WTC11 (cell line): ENCODE measurements around the gene LARP4B.

Experiments
- GABPB1 ChIP-seq: sonication (generic); formaldehyde crosslinking; IDR thresholded peaks from 2 replicates; pipeline ENCODE4 v1.8.1; 2023; ENCODE audit warnings: mild to moderate bottlenecking, missing genetic modification reagents
- JUN ChIP-seq: sonication (generic); formaldehyde crosslinking; IDR thresholded peaks from 2 replicates; pipeline ENCODE4 v1.8.0; 2023; ENCODE audit warnings: mild to moderate bottlenecking, missing genetic modification reagents
- TEAD4 ChIP-seq: sonication (generic); formaldehyde crosslinking; IDR thresholded peaks from 2 replicates; pipeline ENCODE4 v1.8.0; 2022; ENCODE audit warnings: mild to moderate bottlenecking, missing genetic modification reagents
- TF ChIP-seq, protein P1 (sequence below): sonication (generic); formaldehyde crosslinking; IDR thresholded peaks from 2 replicates; pipeline ENCODE4 v1.8.0; 2022; ENCODE audit warnings: mild to moderate bottlenecking, missing genetic modification reagents
- TF ChIP-seq, protein P2 (sequence below): fragments of 200-600 bp; IDR thresholded peaks from 2 replicates; pipeline ENCODE4 v1.8.0; 2022; ENCODE audit warnings: antibody characterized with exemption
- TF ChIP-seq, protein P3 (sequence below): sonication (generic); formaldehyde crosslinking; IDR thresholded peaks from 2 replicates; pipeline ENCODE4 v1.8.1; 2023; ENCODE audit warnings: mild to moderate bottlenecking, moderate library complexity, missing genetic modification reagents

DNA sequence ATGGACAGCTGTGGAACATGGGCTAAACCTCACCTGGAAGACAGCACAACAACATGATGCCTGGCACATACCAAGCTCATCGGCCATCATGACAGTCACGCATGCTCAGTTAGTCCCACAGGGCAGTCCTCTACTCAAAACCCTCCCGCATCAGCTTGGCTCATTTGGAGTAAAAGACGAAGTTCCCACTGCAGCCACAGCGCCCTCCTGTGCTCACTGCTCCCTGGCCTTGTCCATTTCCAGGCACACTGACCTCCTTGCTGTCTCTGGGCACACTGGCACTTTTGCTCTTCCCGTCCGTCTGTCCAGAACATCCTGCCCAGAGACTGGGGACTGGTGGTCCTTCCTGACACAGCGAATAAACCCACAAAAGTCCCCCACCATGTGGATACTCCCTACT lies 66.2 kb downstream of the LARP4B start:
- TF ChIP-seq, protein P1, sequence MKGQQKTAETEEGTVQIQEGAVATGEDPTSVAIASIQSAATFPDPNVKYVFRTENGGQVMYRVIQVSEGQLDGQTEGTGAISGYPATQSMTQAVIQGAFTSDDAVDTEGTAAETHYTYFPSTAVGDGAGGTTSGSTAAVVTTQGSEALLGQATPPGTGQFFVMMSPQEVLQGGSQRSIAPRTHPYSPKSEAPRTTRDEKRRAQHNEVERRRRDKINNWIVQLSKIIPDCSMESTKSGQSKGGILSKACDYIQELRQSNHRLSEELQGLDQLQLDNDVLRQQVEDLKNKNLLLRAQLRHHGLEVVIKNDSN: no peak
- TF ChIP-seq, protein P2, sequence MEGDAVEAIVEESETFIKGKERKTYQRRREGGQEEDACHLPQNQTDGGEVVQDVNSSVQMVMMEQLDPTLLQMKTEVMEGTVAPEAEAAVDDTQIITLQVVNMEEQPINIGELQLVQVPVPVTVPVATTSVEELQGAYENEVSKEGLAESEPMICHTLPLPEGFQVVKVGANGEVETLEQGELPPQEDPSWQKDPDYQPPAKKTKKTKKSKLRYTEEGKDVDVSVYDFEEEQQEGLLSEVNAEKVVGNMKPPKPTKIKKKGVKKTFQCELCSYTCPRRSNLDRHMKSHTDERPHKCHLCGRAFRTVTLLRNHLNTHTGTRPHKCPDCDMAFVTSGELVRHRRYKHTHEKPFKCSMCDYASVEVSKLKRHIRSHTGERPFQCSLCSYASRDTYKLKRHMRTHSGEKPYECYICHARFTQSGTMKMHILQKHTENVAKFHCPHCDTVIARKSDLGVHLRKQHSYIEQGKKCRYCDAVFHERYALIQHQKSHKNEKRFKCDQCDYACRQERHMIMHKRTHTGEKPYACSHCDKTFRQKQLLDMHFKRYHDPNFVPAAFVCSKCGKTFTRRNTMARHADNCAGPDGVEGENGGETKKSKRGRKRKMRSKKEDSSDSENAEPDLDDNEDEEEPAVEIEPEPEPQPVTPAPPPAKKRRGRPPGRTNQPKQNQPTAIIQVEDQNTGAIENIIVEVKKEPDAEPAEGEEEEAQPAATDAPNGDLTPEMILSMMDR: no peak
- TF ChIP-seq GABPB1 (CRISPR knock-in tag) (no peak), TEAD4 (CRISPR knock-in tag) (no peak), JUN (no peak)
- TF ChIP-seq, protein P3, sequence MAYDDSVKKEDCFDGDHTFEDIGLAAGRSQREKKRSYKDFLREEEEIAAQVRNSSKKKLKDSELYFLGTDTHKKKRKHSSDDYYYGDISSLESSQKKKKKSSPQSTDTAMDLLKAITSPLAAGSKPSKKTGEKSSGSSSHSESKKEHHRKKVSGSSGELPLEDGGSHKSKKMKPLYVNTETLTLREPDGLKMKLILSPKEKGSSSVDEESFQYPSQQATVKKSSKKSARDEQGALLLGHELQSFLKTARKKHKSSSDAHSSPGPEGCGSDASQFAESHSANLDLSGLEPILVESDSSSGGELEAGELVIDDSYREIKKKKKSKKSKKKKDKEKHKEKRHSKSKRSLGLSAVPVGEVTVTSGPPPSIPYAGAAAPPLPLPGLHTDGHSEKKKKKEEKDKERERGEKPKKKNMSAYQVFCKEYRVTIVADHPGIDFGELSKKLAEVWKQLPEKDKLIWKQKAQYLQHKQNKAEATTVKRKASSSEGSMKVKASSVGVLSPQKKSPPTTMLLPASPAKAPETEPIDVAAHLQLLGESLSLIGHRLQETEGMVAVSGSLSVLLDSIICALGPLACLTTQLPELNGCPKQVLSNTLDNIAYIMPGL: no peak
